ENCODE results near the gene DUSP28. TPM values are rescaled to one million over a fixed set of nuclear protein-coding genes. Genes with fewer than 3 reads are reported as not detected.

Gene DUSP28
- total RNA-seq, 1 donor from 2014 or later: 72.3 TPM

GRCh38 chr2:240599141-240599583, 39.0 kb downstream of the DUSP28 start:
- peak in 1 of 2 donors; percentile 35 for DNase-seq (ENCODE audit: low spot score in 2 of 2)
- Histone ChIP-seq H3K36me3 (peaks cover 16 to 19% of the 10 kb centered on the region in 2 donors), H3K4me1 (peaks cover 9 to 20% of the 10 kb centered on the region in 2 donors), H3K4me3 (no peak overlapping the region), H3K9me3 (no peaks in the 10 kb centered on the region), H3K27me3 (no peaks in the 10 kb centered on the region), H3K27ac (no peak overlapping the region)
- TF ChIP-seq CTCF (IDR thresholded peaks at IDR 0.05): no peak
- intact Hi-C loops (cut with DNase I): no loop called here

- Histone ChIP-seq H3K27ac (no peak overlapping the region), H3K27me3 (no peaks in the 10 kb centered on the region), H3K36me3 (peaks cover 16 to 19% of the 10 kb centered on the region in 2 donors), H3K4me1 (peaks cover 9 to 14% of the 10 kb centered on the region in 2 donors), H3K4me3 (no peak overlapping the region), H3K9me3 (no peaks in the 10 kb centered on the region)
- intact Hi-C loops (cut with DNase I): no loop called here
- DNase-seq (ENCODE audit: low spot score in 2 of 2): peak in 1 of 2 donors; percentile 45
- no peak for TF ChIP-seq CTCF (IDR thresholded peaks at IDR 0.05)
Measured at GRCh38 chr2:240600451-240600961, 40.3 kb downstream of the DUSP28 start.

GRCh38 chr2:240601061-240601830, 41.1 kb downstream of the DUSP28 start:
- no peak overlapping the region for H3K4me3 ChIP-seq
- peaks cover 16 to 19% of the 10 kb centered on the region in 2 donors for H3K36me3 ChIP-seq
- no peaks in the 10 kb centered on the region for H3K9me3 ChIP-seq
- H3K27ac ChIP-seq: no peak overlapping the region
- DNase-seq (ENCODE audit: low spot score in 2 of 2): peak; percentile 2 to 55
- intact Hi-C loops (cut with DNase I): no loop called here
- TF ChIP-seq CTCF (IDR thresholded peaks at IDR 0.05): no peak
- no peaks in the 10 kb centered on the region for H3K27me3 ChIP-seq
- peaks cover 5 to 7% of the 10 kb centered on the region in 2 donors for H3K4me1 ChIP-seq

- DNase-seq (ENCODE audit: low spot score in 2 of 2): peak; percentile 1 to 48
- H3K27me3 ChIP-seq: no peaks in the 10 kb centered on the region
- no peaks in the 10 kb centered on the region for H3K9me3 ChIP-seq
- no peak overlapping the region for H3K4me3 ChIP-seq
- H3K36me3 ChIP-seq: peaks cover 16 to 19% of the 10 kb centered on the region in 2 donors
- intact Hi-C loops (cut with DNase I): no loop called here
- no peak for TF ChIP-seq CTCF (IDR thresholded peaks at IDR 0.05)
- no peak overlapping the region for H3K27ac ChIP-seq
- H3K4me1 ChIP-seq: peaks cover 1 to 2% of the 10 kb centered on the region in 2 donors
Measured at GRCh38 chr2:240601831-240602160, 41.6 kb downstream of the DUSP28 start.

GRCh38 chr2:240602266-240603050, 42.3 kb downstream of the DUSP28 start:
- DNase-seq (ENCODE audit: low spot score in 2 of 2): peak; percentile 7 to 57
- Histone ChIP-seq H3K4me1 (no peaks in the 10 kb centered on the region), H3K27me3 (no peaks in the 10 kb centered on the region), H3K9me3 (no peaks in the 10 kb centered on the region), H3K27ac (no peak overlapping the region), H3K4me3 (no peak overlapping the region), H3K36me3 (peaks cover 16 to 19% of the 10 kb centered on the region in 2 donors)
- intact Hi-C loops (cut with DNase I): no loop called here
- no peak for TF ChIP-seq CTCF (IDR thresholded peaks at IDR 0.05)
